ENCODE measurements around the gene PIAS2.

- TF ChIP-seq ZNF44 (CRISPR knock-in tag; IDR thresholded peaks at IDR 0.05) (no peak), HNRNPUL1 (IDR thresholded peaks at IDR 0.05; ENCODE audit: low read depth, low read length) (no peak), FOXM1 (CRISPR knock-in tag; IDR thresholded peaks at IDR 0.05) (no peak)
Measured at GRCh38 chr18:46815661-46816060, 101.6 kb downstream of the PIAS2 start.
